NCI-H2029 treated with DMSO at 0.1 percent for 48 hours (cell line): ENCODE measurements around the gene ANO1.

Experiments
- DNase-seq: peaks from one replicate; lab custom pipeline; 2025; lab: John Stamatoyannopoulos, UW

Gene ANO1

GRCh38 chr11:70050243-70050642, 27.9 kb upstream of the ANO1 start:
- DNase-seq = no peak

DNA sequence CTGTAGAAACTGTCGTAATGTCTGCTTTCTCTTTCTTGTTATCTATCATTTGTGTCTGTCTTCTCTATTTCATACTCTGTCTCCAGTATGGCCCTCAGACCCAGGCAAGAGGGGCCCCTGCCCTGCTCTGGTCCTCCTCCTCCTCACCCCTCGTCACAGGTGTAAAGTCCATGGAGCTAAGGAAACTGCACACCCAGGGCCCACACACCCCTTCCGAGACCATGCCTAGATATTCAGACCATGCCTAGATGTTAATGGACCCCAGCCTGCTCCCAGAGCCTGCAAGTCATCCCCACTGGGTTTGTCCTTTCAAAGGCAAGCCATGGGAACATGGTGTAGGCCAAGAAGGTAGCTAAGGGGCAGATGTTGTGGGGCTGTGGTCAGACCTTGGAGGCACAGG, 24.1 kb upstream of the ANO1 start:
- DNase-seq = no peak

- no peak for DNase-seq
These were observed 22.7 kb upstream of the ANO1 start for GRCh38 chr11:70055444-70055843.

DNA sequence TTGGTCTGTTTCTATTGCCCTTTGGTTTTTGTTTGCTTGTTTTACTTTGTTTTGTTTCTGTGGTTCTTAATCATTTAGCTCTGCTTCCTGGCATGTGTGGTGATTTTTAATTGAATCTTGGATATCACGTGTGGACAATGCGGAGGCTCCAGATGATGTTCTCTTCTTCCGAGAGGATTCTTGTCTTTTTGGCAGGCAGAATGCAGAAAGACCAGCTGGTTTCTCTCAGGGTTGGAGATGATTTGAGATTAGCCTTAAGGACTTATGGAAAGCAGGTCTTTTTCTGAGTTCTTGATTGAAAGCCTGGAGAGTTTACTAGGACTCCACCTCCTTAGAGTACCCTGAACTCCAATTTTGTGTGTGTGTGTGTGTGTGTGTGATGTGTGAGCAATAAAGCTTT, 21.0 kb upstream of the ANO1 start:
- no peak for DNase-seq

GRCh38 chr11:70059971-70060370, 18.1 kb upstream of the ANO1 start:
- DNase-seq = no peak

- no peak for DNase-seq
These were observed 17.4 kb upstream of the ANO1 start for GRCh38 chr11:70060611-70061293.

DNA sequence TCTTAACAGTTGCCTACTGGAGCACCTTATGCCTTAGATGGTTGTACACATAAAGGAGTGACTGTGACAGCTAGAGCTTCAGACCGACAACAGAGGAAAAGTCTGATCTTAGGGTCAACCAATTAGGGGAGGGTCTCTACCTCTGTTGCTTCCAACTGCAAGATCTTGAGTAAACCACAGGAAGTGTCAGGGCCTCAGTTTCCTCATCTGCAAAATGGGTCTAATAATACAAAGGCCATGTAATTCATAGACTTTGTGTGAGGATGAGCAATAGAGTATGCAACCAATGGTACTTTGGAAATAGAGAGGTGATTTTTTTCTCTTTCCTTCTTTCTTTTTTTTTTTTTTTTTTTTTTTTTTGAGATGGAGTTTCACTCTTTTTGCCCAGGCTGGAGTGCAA, 16.4 kb upstream of the ANO1 start:
- no peak for DNase-seq

GRCh38 chr11:70063121-70063520, 15.0 kb upstream of the ANO1 start:
- no peak for DNase-seq

DNA sequence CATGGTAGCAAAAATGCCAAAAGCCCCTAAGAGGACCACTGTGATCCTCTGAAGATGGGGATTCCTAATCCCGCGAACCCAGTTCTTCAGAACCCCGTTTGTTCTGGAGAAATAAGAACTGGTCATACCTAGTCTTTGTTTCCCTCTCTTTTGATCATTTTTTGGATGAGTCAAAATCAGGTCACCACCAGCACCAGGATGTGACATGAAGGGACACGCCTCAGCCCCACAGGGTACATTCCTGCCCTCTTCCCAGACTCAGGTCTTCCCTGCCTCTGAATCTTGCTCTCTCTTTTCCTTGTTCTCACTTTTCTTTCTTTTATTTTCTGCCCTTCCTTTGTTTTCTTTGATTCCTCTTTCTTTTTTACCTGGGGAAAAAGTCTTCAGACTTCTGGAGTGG, 14.6 kb upstream of the ANO1 start:
- DNase-seq = no peak

DNA sequence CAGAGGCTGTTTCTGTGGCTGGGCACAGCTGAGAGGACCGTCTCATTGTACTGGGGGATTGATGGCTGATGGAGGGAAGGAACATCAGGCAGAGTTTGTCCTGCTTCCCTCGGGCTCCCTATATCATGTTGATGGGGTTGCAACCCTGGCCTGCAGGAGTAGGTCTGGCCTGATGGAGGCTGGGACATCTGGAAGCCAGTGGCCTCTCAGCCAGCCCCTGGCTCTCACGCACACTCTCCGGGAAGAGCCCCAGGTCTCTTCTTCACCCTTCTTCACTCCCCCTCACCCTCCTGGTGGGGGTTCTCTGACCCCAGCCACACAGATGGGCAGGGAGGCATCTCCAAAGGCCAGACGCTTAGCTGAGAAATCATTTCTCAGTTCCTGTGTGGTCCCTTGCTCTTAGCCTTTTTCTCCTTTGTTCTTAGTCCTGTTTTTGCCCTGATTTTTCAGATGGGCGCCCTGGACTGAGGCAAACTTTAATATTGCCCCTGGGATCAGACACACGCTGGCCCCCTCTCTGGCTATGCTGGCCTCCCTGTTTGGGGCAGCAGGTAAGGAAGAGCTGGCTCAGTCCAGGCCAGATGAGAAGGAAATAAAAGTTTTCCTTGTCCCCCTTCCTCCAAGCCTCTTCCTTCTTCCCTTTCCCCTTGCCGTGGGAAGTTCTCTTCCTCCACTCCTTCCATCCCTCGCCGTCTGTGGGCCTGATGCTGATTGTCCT, 13.9 kb upstream of the ANO1 start:
- DNase-seq = no peak

DNA sequence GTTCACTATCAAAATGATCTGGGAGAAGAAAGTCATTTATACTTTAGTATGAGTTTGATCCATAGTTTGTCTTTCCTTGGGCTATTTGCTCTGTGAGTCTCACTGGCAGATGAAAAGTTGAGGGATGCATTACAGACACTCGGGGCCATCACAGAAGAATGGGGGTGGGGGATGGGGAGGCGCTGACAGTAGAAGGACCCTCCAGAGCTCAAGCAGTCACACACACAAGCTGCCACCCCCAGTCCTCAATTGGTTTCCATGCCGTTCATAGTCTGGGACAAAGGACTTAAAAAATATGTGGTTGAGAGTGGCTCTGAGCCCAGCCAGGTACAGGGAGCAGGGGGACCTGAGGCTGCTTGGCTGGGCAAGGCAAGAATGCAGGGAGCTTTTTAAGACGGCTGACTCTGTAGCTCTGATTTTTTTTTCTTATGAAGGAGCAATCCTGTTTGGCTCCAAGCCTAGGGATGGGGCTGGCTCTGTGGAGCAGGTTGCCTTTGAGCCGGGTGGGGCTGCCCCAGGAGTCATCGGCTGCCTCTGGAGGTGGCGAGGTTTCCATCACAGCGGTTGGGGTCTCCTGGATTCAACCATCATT, 13.3 kb upstream of the ANO1 start:
- DNase-seq = no peak

DNA sequence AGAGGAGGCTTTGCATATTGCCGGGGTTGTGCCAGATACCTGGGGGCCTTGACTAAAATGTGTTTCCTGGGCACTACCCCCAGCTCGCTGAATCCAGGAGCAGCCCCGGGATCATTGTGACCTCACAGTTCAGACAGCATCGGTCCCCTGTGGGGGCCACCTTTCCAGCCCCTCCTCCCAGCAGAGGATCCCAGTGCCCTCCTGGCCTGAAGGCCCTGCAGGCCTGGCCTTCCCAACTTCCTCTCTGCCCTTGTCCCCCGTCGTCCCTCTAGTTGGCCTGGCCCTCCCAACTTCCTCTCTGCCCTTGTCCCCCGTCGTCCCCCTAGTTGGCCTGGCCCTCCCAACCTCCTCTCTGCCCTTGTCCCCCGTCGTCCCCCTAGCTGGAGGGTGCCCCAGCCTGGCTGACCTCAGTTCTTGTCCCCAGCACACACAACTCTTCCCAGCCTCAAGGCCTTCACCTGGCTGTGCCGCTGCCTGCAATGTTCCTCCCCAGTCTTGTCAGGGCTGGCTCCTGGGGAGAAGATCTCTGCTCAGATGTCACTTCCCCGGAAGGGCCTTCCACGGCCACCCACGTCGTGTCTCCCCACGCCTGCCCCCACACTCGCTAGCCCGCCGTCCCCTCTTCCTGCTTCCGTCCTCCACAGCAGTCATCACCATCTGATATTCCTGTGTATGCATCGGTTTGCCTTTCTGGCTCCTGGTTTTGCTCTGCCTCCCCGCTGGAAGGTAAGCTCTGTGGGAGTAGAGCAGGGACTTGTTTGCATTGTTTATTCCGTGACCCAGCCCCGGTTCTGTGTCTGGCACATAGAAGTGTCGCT, 12.6 kb upstream of the ANO1 start:
- no peak for DNase-seq

DNA sequence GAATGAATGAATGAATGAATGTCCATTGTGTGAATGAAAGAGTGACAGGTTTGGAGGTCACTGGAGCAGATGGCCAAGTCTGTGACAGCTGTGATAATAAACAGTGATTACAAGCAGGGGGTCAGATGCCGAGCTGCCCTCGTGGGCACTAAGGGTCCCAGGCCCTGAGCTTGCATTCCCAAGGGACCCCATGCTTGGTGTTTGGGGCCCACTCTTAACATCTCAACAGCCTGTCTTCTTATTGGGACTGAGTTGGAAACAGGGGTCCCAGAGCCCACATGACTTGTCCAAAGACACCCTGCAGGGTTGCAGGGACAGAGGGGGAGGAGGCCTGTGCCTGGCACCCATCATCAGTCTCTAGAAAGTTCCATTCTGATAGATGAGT, 12.0 kb upstream of the ANO1 start:
- DNase-seq = no peak

DNA sequence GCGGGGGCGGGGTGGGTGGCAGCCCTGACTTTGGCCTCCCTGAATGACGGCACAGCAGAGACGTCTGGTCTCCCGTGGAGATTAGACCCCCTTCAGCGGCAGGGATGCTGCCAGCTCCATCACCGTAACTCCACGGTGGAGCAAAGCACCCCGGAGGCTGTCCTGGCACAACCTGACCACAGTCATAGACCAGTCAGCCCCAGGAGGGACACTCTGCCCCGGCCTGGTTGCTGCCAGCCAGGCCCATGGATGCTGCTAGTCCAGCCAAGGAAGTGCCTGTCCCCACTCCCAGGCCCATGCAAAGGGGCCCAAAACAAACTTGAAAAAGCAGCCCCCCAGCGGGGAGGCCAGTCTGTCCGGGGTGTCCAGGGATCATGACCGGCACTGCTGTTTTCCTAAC, 11.5 kb upstream of the ANO1 start:
- DNase-seq = no peak

DNA sequence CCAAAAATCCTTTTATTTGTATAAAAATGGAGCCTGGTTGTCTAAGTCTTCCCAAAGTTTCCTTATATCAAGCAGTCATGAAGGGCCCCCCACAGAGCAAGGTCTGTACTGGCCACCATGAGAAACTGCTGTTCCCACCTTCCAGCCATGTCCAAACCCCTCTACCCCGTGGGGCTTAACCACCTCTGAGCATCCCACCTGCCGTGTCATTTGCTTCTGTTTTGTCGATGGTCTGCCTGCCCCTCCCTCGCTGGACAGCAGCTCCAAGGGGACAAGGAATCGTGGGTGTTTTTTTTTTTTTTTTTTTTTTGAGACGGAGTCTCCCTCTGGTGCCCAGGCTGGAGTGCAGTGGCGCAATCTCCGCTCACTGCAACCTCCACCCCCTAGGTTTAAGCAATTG, 11.1 kb upstream of the ANO1 start:
- no peak for DNase-seq

- DNase-seq = no peak
These were observed 10.4 kb upstream of the ANO1 start for GRCh38 chr11:70067591-70068341.

GRCh38 chr11:70068345-70068744, 9.8 kb upstream of the ANO1 start:
- DNase-seq = no peak

GRCh38 chr11:70068950-70069349, 9.2 kb upstream of the ANO1 start:
- no peak for DNase-seq

DNA sequence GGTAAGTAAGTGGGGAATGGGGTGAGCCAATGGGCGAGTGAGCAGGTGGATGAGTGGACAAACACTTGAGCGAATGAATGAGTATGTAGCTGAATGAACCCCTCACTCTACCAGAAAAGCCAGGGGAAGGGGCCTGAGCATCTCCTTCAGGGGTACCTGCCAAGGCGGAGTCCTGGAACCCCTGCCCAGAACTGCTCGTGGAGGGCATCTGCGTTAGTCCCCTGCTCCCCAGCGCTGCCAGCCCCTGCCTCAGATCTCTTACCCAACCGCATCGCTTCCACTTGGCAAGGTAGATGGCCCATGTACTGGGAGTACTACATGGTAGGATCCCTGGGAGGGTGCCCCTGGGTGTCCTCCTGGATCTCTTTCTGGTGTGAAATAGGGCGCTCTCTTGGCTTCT, 7.4 kb upstream of the ANO1 start:
- DNase-seq = no peak

DNA sequence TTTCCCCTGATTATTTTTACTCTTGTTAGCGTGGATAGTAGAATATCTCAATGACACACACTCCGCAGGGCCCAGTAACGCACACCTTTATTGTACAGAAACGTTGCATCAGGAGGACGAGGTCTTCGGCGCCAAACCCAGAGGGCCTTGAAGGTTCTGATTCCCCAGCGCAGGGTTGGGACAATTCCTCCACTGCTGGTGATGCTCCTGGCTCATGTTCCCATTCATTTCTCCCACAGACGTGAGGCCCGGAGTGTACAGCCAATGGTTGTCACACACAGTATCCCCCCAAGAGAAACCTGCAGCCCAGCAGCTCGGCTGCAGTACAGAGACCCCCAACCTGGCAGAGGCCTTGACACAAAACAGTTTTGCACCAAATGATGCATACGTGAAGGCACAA, 6.1 kb upstream of the ANO1 start:
- no peak for DNase-seq

DNA sequence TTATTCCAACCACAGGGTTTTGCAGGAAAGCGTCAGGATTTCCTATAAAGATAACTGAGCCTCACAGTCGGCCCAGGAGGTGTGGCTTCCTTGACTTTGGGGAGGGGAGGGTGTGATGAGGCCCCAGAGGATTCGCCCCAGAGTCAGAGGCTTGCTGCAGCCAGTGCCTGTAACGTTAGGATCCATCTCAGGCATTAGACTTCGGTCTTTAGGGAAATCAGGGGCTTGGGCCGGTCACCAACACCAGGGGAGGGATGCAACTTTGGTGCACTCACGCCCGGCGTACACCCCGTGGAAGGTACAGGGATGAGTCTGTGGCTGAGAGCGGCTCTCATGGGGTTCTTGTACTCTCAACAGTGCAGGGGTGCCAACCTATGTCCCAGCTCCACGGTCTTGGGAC, 5.7 kb upstream of the ANO1 start:
- DNase-seq = no peak
